Subcutaneous adipose tissue (tissue), 4 donors: ENCODE results near the gene INPP5A. TPM values are rescaled to one million over a fixed set of nuclear protein-coding genes. Genes with fewer than 3 reads are reported as not detected.

Source experiments
- CTCF ChIP-seq: fragments of 450-650 bp; IDR thresholded peaks from one replicate; pipeline ENCODE4 v1.5.1; 2016; ENCODE audit warnings: low read depth, mild to moderate bottlenecking, control low read depth, antibody characterized with exemption, moderate library complexity
- total RNA-seq, 4 donors: library from RNA; depleted of rRNA; stranded (reverse); fragments of >200 nt; gene quantifications; one replicate each; pipeline ENCODE4 v1.1.0, GENCODE V29; 2016

INPP5A gene
- total RNA-seq, 4 donors from 2014 or later = 23.1 to 34.1 (median 31.6) TPM

GRCh38 chr10:132743925-132744490 lies 206.4 kb downstream of the INPP5A start:
- no peak for TF ChIP-seq CTCF

GRCh38 chr10:132744839-132745238 lies 207.3 kb downstream of the INPP5A start:
- no peak for TF ChIP-seq CTCF

GRCh38 chr10:132745511-132745910 lies 207.9 kb downstream of the INPP5A start:
- TF ChIP-seq CTCF = no peak

- TF ChIP-seq CTCF = no peak
Observed at GRCh38 chr10:132745971-132746370, 208.4 kb downstream of the INPP5A start.

GRCh38 chr10:132746386-132746785 lies 208.8 kb downstream of the INPP5A start:
- TF ChIP-seq CTCF = no peak

GRCh38 chr10:132746801-132747625 lies 209.4 kb downstream of the INPP5A start:
- no peak for TF ChIP-seq CTCF

- TF ChIP-seq CTCF = no peak
Observed at GRCh38 chr10:132748135-132748534, 210.5 kb downstream of the INPP5A start.
